GM12892 (cell line): ENCODE results near the gene SLC48A1.

Experiments
- POLR2A ChIP-seq: IDR thresholded peaks from 2 replicates; pipeline ENCODE4 v1.6.1; 2011; ENCODE audit warnings: low read depth, low read length, control low read depth
- POLR2AphosphoS5 ChIP-seq: IDR thresholded peaks from 2 replicates; pipeline ENCODE4 v1.6.1; 2011; ENCODE audit warnings: low read depth, low read length, control low read depth

DNA sequence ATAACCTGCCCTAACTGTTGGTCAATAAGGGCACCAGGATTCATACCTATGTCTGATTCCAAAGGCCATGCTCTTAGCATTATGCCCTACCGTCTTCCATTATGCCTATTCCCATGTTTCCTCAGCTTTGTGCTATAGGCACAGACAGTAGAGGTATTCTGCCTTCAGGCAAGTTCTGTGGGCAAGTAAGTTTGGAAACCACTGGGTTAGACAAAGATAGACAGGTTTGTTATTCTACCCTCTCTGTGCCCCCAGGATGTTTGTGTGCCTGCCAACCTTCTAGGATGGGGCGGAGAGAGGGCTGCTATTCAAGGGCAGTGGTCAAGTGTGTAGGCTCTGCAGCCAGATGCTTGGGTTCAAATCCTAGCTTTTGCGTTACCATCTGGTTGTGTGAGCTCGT lies 18.9 kb upstream of the SLC48A1 start:
- TF ChIP-seq POLR2A (no peak), POLR2AphosphoS5 (no peak)
